Inferior parietal cortex (tissue), 1 donor: ENCODE results near the gene SLC41A3.

Experiments used
- DNase-seq: peaks from one replicate; pipeline ENCODE4 v3.0.0-alpha.2; 2016; ENCODE audit errors: extremely low spot score

The SLC41A3 gene

DNA sequence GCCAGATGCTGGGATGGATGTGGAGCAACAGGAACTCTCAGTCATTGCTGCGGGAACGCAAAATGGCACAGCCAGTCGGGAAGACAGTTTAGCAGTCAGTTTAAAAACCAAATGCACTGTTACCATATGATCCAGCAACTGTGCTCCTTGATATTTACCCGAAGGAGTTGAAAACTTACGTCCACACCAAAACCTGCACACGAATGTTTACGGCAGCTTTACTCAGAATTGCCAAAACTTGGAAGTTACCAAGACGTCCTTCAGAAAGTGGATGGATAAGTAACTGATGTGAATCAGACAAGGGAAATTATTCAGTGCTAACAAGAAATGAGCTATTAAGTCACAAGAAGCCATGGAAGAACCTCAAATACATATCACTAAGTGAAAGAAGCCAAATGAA, 36.1 kb upstream of the SLC41A3 start:
- DNase-seq = no peak

DNA sequence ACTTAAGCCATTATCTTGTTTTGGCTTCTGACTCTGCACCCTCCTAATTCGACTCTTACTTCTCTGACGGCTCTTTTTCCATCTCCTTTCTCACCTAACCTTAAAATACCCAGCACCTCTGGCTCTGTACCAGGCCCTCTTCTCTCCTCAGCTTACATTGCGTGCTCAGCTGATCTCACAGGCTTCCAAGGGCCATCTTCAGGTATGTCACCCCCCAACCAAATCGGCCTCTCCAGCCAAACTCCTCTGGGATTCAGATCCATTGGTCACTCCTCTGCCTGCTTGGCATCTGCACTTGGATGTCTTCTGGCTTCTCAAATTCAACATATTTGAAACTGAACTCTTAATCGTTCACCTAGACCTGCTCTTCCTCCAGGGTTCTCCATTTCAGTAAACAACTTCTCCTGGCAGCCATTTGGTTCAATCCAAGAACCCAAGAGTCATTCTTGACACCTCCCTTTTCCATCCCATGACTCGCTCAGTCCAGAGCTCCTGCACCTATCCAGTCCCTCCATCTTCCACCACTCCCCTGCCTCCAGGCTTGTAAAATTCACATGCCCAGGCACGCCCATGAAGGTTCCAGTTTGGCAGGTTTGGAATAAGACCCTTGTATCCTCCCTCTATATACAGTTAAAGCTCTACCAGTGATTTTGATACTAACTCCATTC, 35.2 kb upstream of the SLC41A3 start:
- DNase-seq = no peak

DNA sequence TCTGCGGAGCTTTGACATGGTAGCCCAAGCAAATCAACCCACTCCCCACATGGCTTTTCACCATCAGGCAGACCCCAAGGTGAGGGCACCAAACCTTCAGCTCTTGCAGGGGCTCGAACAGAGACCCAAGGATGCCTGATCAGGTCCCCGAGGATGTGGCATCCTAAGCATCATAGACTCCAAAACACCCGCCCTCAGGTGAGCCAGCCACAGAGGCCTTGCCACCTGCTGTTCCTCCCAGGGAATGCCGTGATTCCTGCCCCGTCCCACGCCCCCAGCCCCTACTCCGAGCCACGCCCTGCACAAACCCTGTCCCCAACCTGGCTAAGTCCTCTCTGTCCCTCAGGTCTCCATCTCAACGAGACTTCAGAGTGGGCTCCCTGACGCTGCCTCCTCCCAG, 34.7 kb upstream of the SLC41A3 start:
- no peak for DNase-seq

DNA sequence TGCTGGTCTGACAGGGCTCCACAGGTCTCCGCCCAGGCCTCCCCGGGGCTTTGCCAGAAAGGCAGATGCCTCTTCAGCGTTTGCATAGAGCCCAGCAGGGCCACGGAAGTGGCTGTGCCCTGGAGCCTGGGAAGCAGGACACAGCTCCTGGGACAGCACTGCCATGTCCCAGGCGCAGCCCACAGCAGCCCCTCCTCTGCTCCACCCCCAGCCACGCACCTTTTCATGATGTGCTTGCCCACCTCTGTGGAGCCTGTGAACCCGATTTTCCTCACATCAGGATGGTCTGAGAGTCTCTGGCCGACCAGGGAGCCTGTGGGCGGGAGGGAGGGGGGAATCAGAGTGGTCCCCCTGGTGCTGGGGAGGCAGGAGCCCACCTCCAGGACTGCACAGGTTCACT, 33.9 kb upstream of the SLC41A3 start:
- no peak for DNase-seq

DNA sequence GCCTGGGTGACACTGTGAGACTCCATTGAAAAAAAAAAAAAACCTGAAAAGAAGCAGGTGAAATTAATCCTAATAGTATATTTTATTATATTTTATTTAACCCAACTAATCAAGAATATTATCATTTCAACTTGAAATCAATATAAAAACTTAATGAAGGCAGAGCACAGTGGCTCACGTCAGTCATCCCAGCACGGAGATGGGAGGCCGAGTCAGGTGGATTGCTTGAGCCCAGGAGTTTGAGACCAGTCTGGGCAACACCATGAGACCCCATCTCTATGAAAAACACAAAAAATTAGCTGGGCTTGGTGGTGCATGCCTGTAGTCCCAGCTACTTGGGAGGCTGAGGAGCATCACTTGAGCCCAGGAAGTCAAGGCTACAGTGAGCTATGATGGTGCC, 33.3 kb upstream of the SLC41A3 start:
- DNase-seq = no peak

DNA sequence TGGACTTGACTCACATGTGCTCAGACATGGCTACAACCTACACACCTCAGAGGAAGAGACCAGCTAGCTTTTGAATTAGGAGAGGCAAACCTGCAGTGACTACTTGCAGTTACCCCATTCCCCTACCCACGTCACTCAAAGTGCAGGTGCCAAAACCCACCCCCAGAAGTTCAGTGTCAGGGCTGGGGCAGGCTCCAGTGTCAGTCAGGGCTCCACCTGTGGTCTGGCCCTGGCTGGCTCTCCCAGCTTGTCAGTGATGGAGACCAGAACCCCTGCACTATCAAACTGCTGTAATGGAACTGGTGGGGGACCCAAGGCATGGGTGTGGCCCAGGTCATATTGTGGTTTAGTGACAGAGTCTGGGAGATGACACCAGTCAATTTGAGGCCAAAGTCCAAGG, 32.6 kb upstream of the SLC41A3 start:
- DNase-seq = no peak

DNA sequence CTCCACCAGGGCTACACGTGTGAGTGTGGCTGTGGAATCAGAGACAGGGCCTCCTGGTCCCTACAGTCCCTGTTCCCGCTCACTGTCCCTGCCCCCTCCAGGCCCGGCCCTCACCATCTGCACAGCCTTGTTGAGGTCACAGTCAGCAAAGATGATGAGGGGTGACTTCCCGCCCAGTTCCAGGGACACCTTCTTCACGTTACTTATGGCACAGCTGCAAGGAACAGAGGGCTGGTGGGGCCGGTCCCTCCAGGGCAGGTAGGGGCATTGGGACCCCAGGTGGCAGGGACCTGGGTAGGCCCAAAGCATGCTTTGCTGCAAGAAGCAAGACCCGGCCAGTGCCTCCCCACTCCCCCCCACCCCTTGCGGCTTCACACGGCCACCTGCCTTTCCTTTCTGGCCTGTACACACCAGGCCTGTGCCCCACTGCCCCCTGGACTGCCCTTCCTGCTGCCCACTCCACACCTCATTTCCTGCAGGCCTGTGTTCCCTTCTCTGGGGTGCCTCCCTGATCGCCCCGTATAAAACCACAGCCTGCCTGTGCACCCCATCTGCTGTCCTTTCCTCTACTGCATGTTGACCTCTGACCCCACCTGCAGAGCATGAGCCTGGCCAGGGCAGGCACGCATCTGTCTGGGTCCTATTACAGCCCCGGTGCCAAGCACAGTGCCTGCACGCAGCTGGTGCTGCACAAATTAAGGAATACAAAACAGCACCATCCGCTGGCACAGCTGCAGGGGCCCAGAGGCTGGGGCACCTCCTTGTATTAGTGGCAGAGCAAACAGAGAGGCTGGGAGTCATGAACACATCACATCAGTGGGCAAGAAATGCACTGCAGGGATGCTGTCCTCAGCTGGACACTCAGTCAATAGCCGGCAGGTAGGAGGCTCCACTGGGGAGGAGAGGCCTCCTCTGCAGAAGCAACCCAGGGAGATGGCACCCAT, 30.8 kb upstream of the SLC41A3 start:
- DNase-seq = no peak

DNA sequence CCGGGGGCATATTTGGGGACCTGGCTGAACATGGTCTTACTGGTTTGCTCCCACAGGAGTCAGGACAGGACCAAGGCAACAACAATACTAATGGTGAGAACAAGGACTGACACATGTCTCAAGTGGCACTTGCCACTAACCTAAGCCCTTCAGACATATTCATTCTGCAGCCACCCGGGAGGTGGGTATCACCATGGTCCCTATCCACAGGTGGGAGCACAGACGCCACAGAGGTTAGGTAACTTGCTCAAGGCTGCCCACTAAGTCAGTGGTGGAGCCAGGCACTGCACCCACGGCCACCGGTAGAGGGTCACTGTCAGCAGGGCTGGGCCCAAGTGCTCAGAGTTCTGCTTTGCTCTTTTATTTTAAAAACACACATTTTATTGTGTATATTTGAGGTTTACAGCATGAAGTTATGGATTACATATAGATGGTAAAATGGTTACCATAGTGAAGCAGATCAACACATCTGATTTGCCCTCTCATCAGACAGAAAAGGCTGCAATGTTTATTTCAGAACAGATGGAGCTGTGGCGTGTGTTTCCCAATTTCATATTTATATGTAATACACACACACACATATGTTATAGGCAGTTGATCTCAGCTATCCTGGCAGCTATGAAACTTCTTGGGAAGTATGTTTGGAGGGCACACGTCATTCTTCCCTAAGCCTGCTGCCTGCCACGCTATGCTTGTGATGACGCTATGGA, 30.0 kb upstream of the SLC41A3 start:
- no peak for DNase-seq

DNA sequence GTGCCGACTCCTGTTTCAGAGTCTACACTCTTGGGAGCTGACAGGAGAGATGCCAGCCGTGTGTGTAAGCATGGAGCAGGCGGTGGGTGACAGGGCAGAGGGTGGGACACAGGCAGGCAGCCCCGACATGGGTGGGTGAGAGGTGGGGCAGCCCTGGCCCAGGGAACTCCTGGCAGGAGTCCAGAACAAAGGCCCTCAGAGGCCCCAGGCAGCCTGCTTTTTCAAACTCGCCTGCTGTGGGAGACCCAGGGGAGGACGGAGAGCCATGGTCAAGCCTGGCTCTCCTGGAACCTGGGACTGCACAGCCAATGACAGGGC, 29.3 kb upstream of the SLC41A3 start:
- DNase-seq = no peak

DNA sequence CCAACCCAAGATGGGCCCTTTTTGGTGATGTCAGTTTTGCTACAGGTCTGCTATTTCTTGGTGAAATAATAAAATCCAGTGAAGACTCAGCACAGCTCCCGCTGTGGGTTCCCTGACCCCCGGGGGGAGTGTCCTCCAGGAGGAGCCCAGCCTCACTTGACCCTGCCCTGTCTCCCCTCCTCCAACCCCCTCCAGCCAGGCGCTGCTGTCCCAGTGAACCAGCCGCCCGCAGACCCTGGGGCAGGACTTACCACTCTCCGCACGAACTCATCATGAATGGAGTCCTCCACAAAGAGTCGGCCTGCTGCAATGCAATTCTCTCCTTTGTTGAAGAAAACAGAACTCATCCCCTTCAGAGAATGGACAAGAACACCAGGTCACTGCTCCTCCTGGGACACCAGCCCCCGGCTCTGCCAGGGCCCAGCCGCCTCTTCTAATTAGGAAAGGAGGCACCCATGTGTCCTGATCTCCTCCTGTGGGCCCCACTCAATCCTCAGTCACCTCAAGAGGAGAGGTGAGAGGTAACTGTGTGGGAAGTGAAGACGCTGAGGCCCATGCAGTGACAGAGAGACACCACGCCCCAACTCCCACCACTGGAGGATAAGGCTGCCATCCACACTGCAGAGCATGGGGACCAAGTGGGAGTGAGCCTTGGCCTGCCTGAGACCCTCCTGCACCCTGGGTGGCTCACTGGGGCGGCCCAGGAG, 28.8 kb upstream of the SLC41A3 start:
- DNase-seq = no peak

DNA sequence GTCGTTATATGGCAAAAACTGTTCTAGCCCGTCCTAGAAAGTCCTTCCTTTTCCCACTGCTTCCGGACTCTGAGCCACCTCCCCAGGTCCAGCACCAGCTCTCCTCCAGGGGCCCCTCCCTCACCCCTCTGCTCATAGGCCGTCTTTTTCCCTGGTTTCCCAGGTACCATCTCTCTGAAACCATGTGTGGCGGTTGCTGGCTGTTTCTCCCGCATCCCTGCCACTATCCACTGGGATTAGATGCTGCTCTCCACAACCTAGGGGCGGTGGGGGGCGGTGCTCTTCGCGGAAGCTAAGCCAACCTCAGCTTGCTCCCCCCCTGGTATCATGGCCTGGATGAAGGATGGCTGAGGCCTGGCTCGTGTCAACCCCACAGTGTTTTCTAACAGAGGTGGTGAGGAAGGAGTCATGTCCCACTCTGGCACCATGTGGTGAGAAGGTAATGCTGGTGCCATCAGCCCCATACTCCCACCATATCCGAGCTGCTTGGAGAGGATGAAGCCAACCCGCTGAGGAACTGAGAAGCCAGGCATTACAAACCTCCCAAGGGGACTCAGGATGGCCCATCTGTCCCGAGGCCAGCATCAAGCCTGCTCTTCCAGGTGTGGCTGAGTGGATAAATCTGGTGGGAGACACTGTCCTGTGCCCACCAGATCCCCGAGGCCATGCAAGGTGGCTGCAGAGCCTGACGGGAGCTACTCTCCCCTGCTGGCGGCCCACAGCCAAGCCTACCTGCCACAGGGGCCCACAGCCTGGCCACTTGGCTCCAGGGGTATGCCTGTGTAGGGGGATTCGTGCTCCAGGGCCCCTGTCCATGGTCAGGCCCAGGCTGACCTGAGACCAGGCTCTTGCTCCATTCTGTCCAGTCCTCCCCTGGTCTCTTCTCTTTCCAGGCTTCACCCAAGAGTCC, 27.9 kb upstream of the SLC41A3 start:
- no peak for DNase-seq

DNA sequence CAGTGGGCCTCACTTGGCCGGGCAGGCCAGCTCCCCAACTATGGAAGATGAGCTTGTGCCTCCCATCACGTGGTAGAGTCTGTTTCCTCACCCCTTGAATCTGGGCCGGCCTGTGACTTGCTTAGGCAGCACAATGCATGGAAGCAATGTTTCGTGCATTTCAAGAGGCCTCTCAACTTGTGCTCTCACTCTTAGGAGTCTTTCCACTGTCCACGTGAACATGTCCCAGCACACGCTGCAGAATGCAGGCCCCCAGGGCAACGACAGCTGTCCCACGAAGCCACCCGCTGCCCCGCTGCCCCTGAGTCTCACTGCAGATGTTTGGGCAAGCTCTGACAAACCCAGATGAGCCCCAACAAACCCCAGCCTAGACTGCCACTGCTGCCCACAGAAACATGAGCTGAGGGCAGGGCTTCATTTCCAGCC, 27.2 kb upstream of the SLC41A3 start:
- no peak for DNase-seq

DNA sequence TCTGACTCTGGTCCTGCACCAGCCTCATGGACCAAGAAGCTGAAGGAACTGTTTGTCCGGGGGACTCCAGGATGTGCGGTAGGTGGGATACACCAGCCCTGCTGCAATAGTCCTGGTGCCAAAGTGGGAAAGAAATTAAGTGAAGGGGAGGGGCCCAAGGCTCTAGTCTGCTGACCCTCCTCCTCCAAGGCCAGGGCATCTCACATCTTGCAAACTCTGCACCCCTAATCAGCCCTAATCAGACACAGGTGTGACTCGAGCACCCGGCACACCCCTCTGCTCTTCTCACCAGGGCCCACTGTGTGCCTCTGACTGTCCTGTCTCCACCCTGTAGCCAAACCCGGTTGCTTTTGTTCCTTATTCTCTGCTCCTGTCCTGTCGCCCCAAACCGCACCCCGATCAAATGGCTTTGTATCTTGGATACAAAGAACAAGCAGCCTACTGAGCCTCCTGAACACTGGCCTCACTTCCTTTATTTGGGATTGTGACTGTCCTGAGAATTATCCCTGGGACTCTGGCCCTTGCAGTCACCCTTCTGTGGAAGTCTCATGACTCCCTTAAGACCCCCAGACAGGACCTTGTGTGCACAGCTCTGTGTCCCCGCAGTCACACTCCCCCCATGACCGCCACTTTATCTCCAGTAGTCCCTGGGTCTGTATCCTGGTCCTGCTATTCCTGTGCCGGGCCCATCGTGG, 26.7 kb upstream of the SLC41A3 start:
- no peak for DNase-seq

DNA sequence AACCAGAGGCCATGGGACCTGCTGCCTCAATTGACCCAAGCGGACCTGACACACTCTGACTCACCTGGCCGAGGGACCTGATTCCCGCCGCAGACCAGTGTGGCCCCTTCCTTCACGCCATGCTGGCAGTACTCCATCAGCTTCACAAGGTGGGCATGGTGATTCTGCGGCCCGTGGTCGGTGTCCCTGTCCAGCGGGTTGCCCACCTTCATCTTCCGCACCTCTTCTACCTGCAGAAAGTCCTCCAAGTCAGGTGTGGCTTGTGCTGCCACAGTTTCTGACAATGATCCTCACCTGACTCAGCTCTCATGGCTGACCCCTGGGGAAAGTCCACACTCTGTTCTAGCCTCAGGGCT, 25.9 kb upstream of the SLC41A3 start:
- DNase-seq = no peak

DNA sequence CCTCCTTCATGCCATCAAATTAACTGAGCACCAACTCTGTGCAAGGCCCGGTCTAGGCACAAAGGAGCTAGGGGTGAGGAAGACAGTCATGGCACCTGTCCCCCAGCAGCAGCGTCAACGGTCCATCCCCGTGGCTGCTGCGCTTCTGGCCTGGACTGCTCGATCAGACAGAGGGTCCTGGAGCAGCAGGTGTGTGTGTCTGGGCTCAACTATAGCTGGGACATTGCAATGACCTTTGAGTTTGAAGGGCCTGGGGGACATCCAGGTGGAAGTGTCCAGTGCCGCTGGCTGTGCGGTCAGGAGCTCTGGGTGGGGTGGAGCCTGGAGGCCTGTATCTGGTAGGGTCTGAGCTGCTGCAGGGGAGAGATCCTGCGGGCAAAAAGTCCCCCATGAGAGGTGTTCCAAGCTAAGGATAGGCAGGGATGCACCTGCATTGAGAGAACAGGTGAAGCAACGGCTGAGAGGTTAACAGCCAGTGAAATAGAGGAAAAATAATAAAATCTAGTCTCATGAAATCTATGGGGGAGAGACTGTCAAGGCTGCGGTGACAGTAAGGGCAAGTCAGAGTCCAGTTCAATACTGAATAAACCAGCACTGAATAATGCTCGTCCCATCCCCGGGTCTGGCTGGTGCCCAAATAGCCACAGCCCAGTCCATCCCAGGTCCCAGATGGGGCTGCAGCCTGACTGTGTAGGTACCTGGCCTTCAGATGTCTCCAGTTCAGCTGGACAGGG, 25.4 kb upstream of the SLC41A3 start:
- DNase-seq = no peak

DNA sequence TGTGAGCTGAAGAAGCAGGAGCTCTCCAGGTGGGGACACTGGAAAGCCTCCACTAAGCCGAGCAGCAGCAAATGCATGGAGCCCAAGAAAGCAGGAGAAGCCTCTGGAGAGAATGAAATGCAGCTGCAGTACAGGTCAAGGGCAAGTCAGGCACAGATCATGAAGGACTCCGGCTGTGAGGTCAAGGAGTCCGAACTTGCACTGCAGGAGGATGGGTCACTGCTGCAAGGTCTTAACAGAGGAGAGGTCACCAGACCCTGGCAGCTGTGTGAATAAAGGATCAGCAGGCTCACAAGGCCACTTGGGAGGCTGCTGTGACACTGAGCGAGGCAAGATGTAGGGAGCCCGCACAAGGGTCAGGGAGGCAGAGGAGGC, 24.7 kb upstream of the SLC41A3 start:
- no peak for DNase-seq

DNA sequence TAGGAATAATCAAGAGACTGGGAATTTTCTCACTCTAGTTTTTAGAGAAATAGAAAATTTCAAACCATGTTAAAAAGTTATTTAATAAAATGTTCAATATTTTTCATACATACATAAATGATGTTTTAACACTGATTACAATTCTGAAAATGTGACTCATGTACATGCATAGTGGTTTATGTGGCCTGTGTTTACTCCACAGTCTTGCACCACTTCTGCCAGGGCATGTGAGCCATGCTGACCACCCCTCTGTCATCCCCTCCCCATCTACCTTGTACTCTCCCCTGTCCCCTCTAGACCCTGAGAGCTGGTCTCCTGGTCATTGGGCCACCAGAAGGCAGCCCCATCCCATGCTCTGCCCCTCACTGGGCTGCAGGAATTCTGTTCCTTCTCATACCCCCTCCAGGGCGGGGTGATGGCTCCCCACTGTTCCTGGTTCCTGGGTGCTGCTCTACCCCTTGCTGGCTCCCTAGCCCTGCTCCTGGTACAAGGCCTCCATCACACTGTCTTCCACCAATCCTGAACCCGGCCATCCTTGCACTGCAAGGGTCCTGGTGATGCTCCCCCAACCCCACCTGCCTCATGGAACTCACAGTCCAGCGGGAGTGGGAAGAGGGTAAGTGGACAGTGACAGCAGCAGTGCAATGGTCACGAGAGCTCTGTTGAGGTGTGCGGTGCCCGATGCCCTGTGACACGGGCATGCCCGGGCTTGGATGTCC, 24.2 kb upstream of the SLC41A3 start:
- DNase-seq = no peak

DNA sequence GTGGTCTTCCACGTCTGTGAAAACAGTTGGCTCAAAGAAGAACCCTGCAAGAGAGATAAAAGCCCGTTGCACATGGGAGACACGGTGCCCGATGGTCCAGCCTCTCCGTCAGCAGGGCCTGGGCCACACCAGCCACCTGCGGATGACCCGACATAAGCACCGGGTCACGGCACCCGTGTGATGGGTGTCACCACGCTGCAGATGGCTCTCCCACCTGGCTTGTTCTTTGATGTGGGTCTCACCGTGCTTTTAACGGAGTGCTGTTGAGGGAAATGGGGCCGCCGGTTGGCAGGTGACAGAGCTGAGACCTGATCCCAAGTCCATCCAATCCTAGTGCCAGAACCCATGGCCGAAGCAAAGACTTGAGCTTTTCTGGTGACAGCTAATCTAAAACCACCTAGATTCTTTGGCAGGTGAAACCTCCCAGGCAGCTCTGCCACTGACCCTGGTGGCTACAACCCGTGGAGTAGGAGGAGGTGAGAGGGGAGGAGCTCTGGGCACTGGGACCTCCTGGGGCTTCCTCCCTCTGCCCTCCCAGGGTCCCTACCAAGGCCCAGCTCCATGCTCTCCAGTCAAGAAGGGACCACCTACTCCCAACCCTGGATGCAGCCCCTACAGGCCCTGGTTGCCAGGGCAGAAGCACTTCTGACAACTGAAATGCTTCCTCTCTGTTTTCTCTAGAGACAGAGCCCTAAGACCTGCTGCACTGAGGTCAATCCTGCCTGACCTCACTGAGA, 23.4 kb upstream of the SLC41A3 start:
- no peak for DNase-seq
